B cell (primary cell): Measurements from ENCODE around the gene PEA15. TPM values are rescaled to one million over a fixed set of nuclear protein-coding genes. Genes with fewer than 3 reads are reported as not detected.
A peak's percentile ranks its signal among the peaks of the same experiment; 100 is the strongest.

Experiments
- ATAC-seq: fragments of 200-7000 bp; cut with Tn5 transposase; one replicate; pipeline ENCODE4 v1.10.0; 2021; ENCODE audit warnings: low read depth, mild to moderate bottlenecking, moderate number of reproducible peaks, moderate library complexity
- CTCF ChIA-PET: fragments of 350-600 bp; sonication (Branson Sonifier 250); formaldehyde crosslinking; loops from one replicate; lab custom pipeline; 2021; ENCODE audit warnings: antibody characterized with exemption, inconsistent platforms; lab: Charles Lee
- POLR2A ChIA-PET: fragments of 350-600 bp; sonication (Branson Sonifier 250); formaldehyde crosslinking; loops from one replicate; lab custom pipeline; 2021; ENCODE audit warnings: antibody characterized with exemption; lab: Charles Lee
- DNase-seq: peaks from one replicate; pipeline ENCODE4 v3.0.0; 2013
- H2AFZ ChIP-seq: 2 replicates; pipeline ENCODE4 v1.6.1; 2012; ENCODE audit warnings: mild to moderate bottlenecking, low read depth, low read length; ENCODE audit not compliant: insufficient read depth, poor library complexity, severe bottlenecking
- H3K27ac ChIP-seq, 2 donors: 1 replicate in 1 of 2; 2 replicates in 1 of 2; pipeline ENCODE4 v1.5.1; 2012 to 2013; ENCODE audit warnings: low read length in 2 of 2, mild to moderate bottlenecking in 2 of 2, moderate library complexity in 1 of 2
- H3K27me3 ChIP-seq, 4 experiments: fragments of 200-600 bp in 1 of 4; sonication (generic) in 1 of 4; replicated peaks in 1 of 4; 1 replicate in 2 of 4; 2 replicates in 2 of 4; pipeline versions ENCODE4 v1.6.1 to v1.7.0; 2013 to 2016; ENCODE audit warnings: low read length in 3 of 4, mild to moderate bottlenecking in 2 of 4, mixed read lengths in 1 of 4, moderate library complexity in 1 of 4; ENCODE audit not compliant: insufficient read depth in 4 of 4, control insufficient read depth in 3 of 4; ENCODE audit errors: control extremely low read depth in 1 of 4
- H3K36me3 ChIP-seq, 2 experiments: replicated peaks in 1 of 2; 1 replicate in 1 of 2; 2 replicates in 1 of 2; pipeline versions ENCODE4 v1.6.1 to v1.7.1; 2013; ENCODE audit warnings: low read length in 1 of 2; ENCODE audit not compliant: insufficient read depth in 2 of 2, control insufficient read depth in 1 of 2; ENCODE audit errors: control extremely low read depth in 1 of 2, extremely low read depth in 1 of 2
- H3K4me1 ChIP-seq, 2 donors: fragments of 200-600 bp in 1 of 2; sonication (generic) in 1 of 2; 1 replicate in 1 of 2; 2 replicates in 1 of 2; pipeline versions ENCODE4 v1.5.1 to v1.6.1; 2013 to 2017; ENCODE audit warnings: low read length in 2 of 2; ENCODE audit not compliant: control insufficient read depth in 2 of 2, insufficient read depth in 2 of 2
- H3K4me2 ChIP-seq: replicated peaks from 2 replicates; pipeline ENCODE3; 2012; ENCODE audit warnings: mild to moderate bottlenecking, low read depth, low read length; ENCODE audit not compliant: poor library complexity, severe bottlenecking
- H3K4me3 ChIP-seq, 5 experiments: fragments of 200-600 bp in 1 of 5; sonication (generic) in 1 of 5; 1 replicate in 3 of 5; 2 replicates in 2 of 5; pipeline versions ENCODE4 v1.5.1 to v1.7.0; 2011 to 2016; ENCODE audit warnings: low read length in 4 of 5, mild to moderate bottlenecking in 4 of 5, low read depth in 2 of 5, control low read depth in 1 of 5, moderate library complexity in 1 of 5; ENCODE audit not compliant: insufficient read depth in 1 of 5; ENCODE audit errors: control extremely low read depth in 1 of 5, extremely low read depth in 1 of 5
- H3K79me2 ChIP-seq: fragments of 200-600 bp; sonication (generic); one replicate; pipeline ENCODE4 v1.6.0; 2016; ENCODE audit warnings: low read length; ENCODE audit not compliant: control insufficient read depth, insufficient read depth
- H3K9ac ChIP-seq: fragments of 200-600 bp; sonication (generic); 2 replicates; pipeline ENCODE4 v1.6.1; 2017; ENCODE audit warnings: mild to moderate bottlenecking, low read length, moderate library complexity
- H3K9me3 ChIP-seq, 3 donors: one replicate each; pipeline versions ENCODE4 v1.6.1 to v1.7.1; 2013; ENCODE audit warnings: low read length in 2 of 3; ENCODE audit not compliant: control insufficient read depth in 2 of 3, insufficient read depth in 1 of 3; ENCODE audit errors: control extremely low read depth in 1 of 3
- H4K20me1 ChIP-seq: 2 replicates; pipeline ENCODE4 v1.6.0; 2012; ENCODE audit warnings: mild to moderate bottlenecking, low read length; ENCODE audit not compliant: insufficient read depth, control insufficient read depth, poor library complexity, severe bottlenecking
- H3K27ac Mint-ChIP-seq: one replicate; pipeline ENCODE4 v1.8.0; 2021; ENCODE audit warnings: mixed read lengths
- H3K27me3 Mint-ChIP-seq: one replicate; pipeline ENCODE4 v1.8.0; 2021; ENCODE audit warnings: mixed read lengths
- H3K4me1 Mint-ChIP-seq: one replicate; pipeline ENCODE4 v1.8.0; 2021; ENCODE audit warnings: mixed read lengths
- H3K4me3 Mint-ChIP-seq: one replicate; pipeline ENCODE4 v1.8.0; 2021; ENCODE audit warnings: mixed read lengths
- H3K9me3 Mint-ChIP-seq: one replicate; pipeline ENCODE4 v1.8.0; 2022; ENCODE audit warnings: mixed read lengths; ENCODE audit not compliant: insufficient read depth
- EZH2 ChIP-seq: IDR thresholded peaks from 2 replicates; pipeline ENCODE4 v1.6.1; 2012; ENCODE audit warnings: borderline replicate concordance, low read depth, mild to moderate bottlenecking, moderate library complexity, low read length; ENCODE audit not compliant: insufficient read depth, poor library complexity, severe bottlenecking
- WGBS: methylation state at CpG from one replicate; pipeline ENCODE4 v1.1.5; 2013; ENCODE audit warnings: missing lambda C conversion rate; ENCODE audit not compliant: insufficient coverage; 5-methylcytosine and 5-hydroxymethylcytosine counted together
- intact Hi-C: fragments of 100-400 bp; cut with micrococcal nuclease; formaldehyde crosslinking; loops from one replicate; pipeline ENCODE4 v1.10.0; 2022
- polyA plus RNA-seq: library from polyadenylated mRNA; depleted of rRNA; stranded (reverse); fragments of >200 nt; gene quantifications from 2 replicates; pipeline ENCODE4 v1.2.3, GENCODE V29; 2012
- total RNA-seq, 2 donors: library from RNA; stranded (reverse); fragments of 120-200 nt in 1 of 2; gene quantifications; 1 replicate in 1 of 2; 2 replicates in 1 of 2; pipeline versions ENCODE4 v1.2.3 to v1.2.4, GENCODE V29; 2013 to 2022
- TF ChIP-seq, protein P1 (sequence below): fragments of 200-600 bp; IDR thresholded peaks from one replicate; pipeline ENCODE4 v1.8.0; 2022; ENCODE audit warnings: antibody characterized with exemption, mild to moderate bottlenecking

The PEA15 gene
- total and polyA plus RNA-seq, 2 donors (not counting 1 experiment from before 2014, with no cell fraction given) = 81.7 to 91.4 TPM

DNA sequence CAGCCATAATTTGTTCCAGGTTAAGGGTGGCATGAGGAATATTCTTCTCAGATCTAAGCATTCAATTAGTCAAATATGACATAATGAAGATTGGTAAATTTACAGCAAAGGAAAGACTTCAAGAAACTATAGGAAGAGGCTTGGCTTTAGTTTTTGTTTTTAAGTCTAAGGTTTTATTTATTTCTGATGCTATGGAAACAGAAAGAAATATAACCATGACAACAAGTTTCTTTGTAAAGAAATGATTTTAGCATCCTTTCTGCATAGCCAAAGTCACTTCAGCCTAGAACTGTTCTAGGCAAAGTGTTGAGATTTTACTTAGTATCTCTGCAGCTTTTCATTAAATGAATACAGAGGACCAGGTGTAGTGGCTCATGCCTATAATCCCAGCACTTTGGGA lies 27.7 kb downstream of the PEA15 start:
- peaks cover 8 to 10% of the 10 kb centered on the region in 2 donors for H3K4me1 ChIP-seq
- no peaks in the 10 kb centered on the region for H3K27me3 Mint-ChIP-seq
- no peak overlapping the region for H3K4me3 ChIP-seq
- H3K79me2 ChIP-seq = no peaks in the 10 kb centered on the region
- no peak overlapping the region for H3K27ac ChIP-seq
- H4K20me1 ChIP-seq = no peaks in the 10 kb centered on the region
- no peaks in the 10 kb centered on the region for H3K27me3 ChIP-seq
- intact Hi-C loops = no loop called here
- ChIA-PET CTCF (interaction anchor here (0.7 to 3.6 kb wide), 6 partner anchors 13 to 139 kb away, joined by 3 to 10 read pairs (median 6); partner anchors contain the start of gene CASQ1), POLR2A (no interaction called here)
- no peak overlapping the region for H3K9ac ChIP-seq
- H3K9me3 ChIP-seq = no peaks in the 10 kb centered on the region
- ATAC-seq = no peak
- no peak overlapping the region for H3K27ac Mint-ChIP-seq
- H3K36me3 ChIP-seq = peaks cover 11 to 69% of the 10 kb centered on the region in 2 experiments
- no peak overlapping the region for H3K4me2 ChIP-seq
- TF ChIP-seq, protein P1, sequence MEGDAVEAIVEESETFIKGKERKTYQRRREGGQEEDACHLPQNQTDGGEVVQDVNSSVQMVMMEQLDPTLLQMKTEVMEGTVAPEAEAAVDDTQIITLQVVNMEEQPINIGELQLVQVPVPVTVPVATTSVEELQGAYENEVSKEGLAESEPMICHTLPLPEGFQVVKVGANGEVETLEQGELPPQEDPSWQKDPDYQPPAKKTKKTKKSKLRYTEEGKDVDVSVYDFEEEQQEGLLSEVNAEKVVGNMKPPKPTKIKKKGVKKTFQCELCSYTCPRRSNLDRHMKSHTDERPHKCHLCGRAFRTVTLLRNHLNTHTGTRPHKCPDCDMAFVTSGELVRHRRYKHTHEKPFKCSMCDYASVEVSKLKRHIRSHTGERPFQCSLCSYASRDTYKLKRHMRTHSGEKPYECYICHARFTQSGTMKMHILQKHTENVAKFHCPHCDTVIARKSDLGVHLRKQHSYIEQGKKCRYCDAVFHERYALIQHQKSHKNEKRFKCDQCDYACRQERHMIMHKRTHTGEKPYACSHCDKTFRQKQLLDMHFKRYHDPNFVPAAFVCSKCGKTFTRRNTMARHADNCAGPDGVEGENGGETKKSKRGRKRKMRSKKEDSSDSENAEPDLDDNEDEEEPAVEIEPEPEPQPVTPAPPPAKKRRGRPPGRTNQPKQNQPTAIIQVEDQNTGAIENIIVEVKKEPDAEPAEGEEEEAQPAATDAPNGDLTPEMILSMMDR = no peak
- no peak for TF ChIP-seq EZH2
- DNase-seq = no peak
- H3K4me3 Mint-ChIP-seq = no peak overlapping the region
- no peak overlapping the region for H2AFZ ChIP-seq
- H3K9me3 Mint-ChIP-seq = no peaks in the 10 kb centered on the region
- peaks cover 11% of the 10 kb centered on the region for H3K4me1 Mint-ChIP-seq

DNA sequence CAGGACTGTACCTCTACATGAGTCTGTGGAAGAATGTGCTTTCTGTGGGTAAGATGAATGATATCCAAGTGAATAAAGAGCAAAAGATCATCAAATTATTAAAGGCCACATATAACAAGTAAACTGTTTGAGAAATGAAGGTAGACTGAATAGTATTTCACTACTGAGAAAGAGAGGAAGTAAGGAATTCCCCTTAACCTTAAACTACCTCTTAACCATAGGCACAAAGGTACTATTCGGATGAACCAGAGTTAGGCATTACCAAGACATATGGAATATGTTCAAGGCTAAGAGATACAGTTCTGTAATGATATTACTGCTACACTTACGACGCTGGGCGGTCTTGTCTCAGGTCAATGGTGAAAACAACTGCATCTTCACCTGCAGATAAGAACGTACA lies 31.6 kb downstream of the PEA15 start:
- H3K27ac Mint-ChIP-seq = peak overlapping the region; percentile 69
- H3K4me1 ChIP-seq = peaks cover 8 to 10% of the 10 kb centered on the region in 2 donors
- H3K79me2 ChIP-seq = peaks cover 6% of the 10 kb centered on the region
- H3K4me3 Mint-ChIP-seq = no peak overlapping the region
- no peaks in the 10 kb centered on the region for H3K9me3 Mint-ChIP-seq
- H3K36me3 ChIP-seq = peaks cover 28 to 68% of the 10 kb centered on the region in 2 experiments
- no peak overlapping the region for H2AFZ ChIP-seq
- no CpG with 5 or more reads among the region's 5 CpGs for WGBS
- no peak for TF ChIP-seq EZH2
- TF ChIP-seq, protein P1 = no peak
- POLR2A ChIA-PET = no interaction called here
- H4K20me1 ChIP-seq = no peaks in the 10 kb centered on the region
- peaks cover 11% of the 10 kb centered on the region for H3K4me1 Mint-ChIP-seq
- ATAC-seq (peak; percentile 61), DNase-seq (peak; percentile 45)
- H3K4me3 ChIP-seq = no peak overlapping the region
- no peaks in the 10 kb centered on the region for H3K9me3 ChIP-seq
- H3K27me3 Mint-ChIP-seq = no peaks in the 10 kb centered on the region
- no peaks in the 10 kb centered on the region for H3K27me3 ChIP-seq
- intact Hi-C loops = no loop called here
- H3K9ac ChIP-seq = no peak overlapping the region
- H3K4me2 ChIP-seq = peak overlapping the region; percentile 6
- peak overlapping the region in 1 of 2 donors; percentile 63 for H3K27ac ChIP-seq
- CTCF ChIA-PET = interaction anchor here (2.0 to 3.6 kb wide), 3 partner anchors 10 to 54 kb away, joined by 9 to 12 read pairs (median 9); no protein-coding TSS in a partner anchor
